GM12878 (cell line): ENCODE data around the gene CLEC3A. TPM values are rescaled to one million over a fixed set of nuclear protein-coding genes. Genes with fewer than 3 reads are reported as not detected.
"Not testable (repeated sequence)": the region's sequence is repeated elsewhere in the genome, so short reads cannot be mapped to it uniquely, and the experiment has no call there.

Experiments
- ATAC-seq: fragments of 200-7000 bp; cut with Tn5 transposase; 3 replicates; pipeline ENCODE4 v1.9.1; 2020; ENCODE audit warnings: mild to moderate bottlenecking, moderate library complexity
- BruUV-seq: library from RNA; stranded (reverse); fragments of 400-500 nt; replicated peaks from 2 replicates; lab custom pipeline; 2021; lab: Mats Ljungman, UMichigan
- CTCF ChIA-PET: fragments of 300-600 bp; sonication (Branson Sonifier 250); formaldehyde crosslinking; extraction: SDS; loops from one replicate; lab custom pipeline; 2021; ENCODE audit warnings: inconsistent platforms; lab: Yijun Ruan, JAX
- POLR2A ChIA-PET: fragments of 350-600 bp; formaldehyde crosslinking; extraction: SDS; loops from one replicate; lab custom pipeline; 2021; ENCODE audit warnings: inconsistent platforms; lab: Charles Lee
- RAD21 ChIA-PET: fragments of 300-600 bp; sonication (Branson Sonifier 250); formaldehyde crosslinking; loops from one replicate; lab custom pipeline; 2023; ENCODE audit warnings: antibody characterized with exemption; ENCODE audit not compliant: unreplicated experiment; lab: Charles Lee
- SMC1A ChIA-PET: fragments of 300-600 bp; sonication (Branson Sonifier 250); formaldehyde crosslinking; loops from one replicate; lab custom pipeline; 2023; ENCODE audit not compliant: unreplicated experiment, uncharacterized antibody; lab: Charles Lee
- DNase-seq: peaks from one replicate; pipeline ENCODE4 v3.0.0-alpha.2; 2011; ENCODE audit warnings: low read depth, low spot score
- FAIRE-seq: peaks from 3 replicates; lab custom pipeline; 2011; peaks lifted over from hg19 to GRCh38; lab: Jason Lieb, UNC
- H2AFZ ChIP-seq: 2 replicates; pipeline ENCODE4 v1.6.0; 2011; ENCODE audit warnings: low read depth, low read length, control low read depth; ENCODE audit not compliant: control insufficient read depth
- H3K27ac ChIP-seq: 2 replicates; pipeline ENCODE4 v1.5.1; 2011; ENCODE audit warnings: control low read depth; ENCODE audit not compliant: control insufficient read depth, insufficient read depth
- H3K27me3 ChIP-seq, 2 experiments: replicated peaks in 1 of 2; 2 replicates each; pipeline versions ENCODE4 v1.6.0 to v1.6.1; 2011; ENCODE audit warnings: low read length in 1 of 2; ENCODE audit not compliant: control insufficient read depth in 2 of 2, insufficient read depth in 2 of 2
- H3K36me3 ChIP-seq, 2 experiments: 2 replicates each; pipeline ENCODE4 v1.5.1; 2011; ENCODE audit warnings: low read length in 1 of 2; ENCODE audit not compliant: control insufficient read depth in 2 of 2, insufficient read depth in 2 of 2
- H3K4me1 ChIP-seq: 2 replicates; pipeline ENCODE4 v1.6.1; 2011; ENCODE audit warnings: mild to moderate bottlenecking, low read length, moderate library complexity, mixed read lengths; ENCODE audit not compliant: control insufficient read depth, insufficient read depth
- H3K4me2 ChIP-seq: 2 replicates; pipeline ENCODE4 v1.6.0; 2011; ENCODE audit warnings: control low read depth; ENCODE audit not compliant: control insufficient read depth, insufficient read depth
- H3K4me3 ChIP-seq: fragments of 200-600 bp; sonication (generic); 2 replicates; pipeline ENCODE4 v1.5.1; 2016
- H3K79me2 ChIP-seq: 2 replicates; pipeline ENCODE4 v1.6.0; 2011; ENCODE audit warnings: low read length; ENCODE audit not compliant: control insufficient read depth, insufficient read depth
- H3K9ac ChIP-seq: 2 replicates; pipeline ENCODE4 v1.8.0; 2011; ENCODE audit warnings: low read length, control low read depth, mixed read lengths; ENCODE audit not compliant: control insufficient read depth, insufficient read depth
- H3K9me3 ChIP-seq: replicated peaks from 3 replicates; pipeline ENCODE4 v1.5.1; 2011; ENCODE audit warnings: mild to moderate bottlenecking, low read length; ENCODE audit not compliant: control insufficient read depth, insufficient read depth
- H4K20me1 ChIP-seq: 2 replicates; pipeline ENCODE4 v1.6.0; 2011; ENCODE audit not compliant: control insufficient read depth, insufficient read depth
- MYB ChIP-seq: fragments of 150-350 bp; IDR thresholded peaks from 2 replicates; pipeline ENCODE4 v1.6.1; 2014; ENCODE audit warnings: mild to moderate bottlenecking, low read depth, low read length, borderline replicate concordance
- WGBS: methylation state at CpG from one replicate; pipeline ENCODE4 v1.1.6; 2016; ENCODE audit warnings: low lambda C conversion rate; ENCODE audit not compliant: insufficient replicate concordance, insufficient coverage; ENCODE audit errors: missing lambda C conversion rate; 5-methylcytosine and 5-hydroxymethylcytosine counted together
- in situ Hi-C: fragments of 300-500 bp; cut with MboI; formaldehyde crosslinking; loops from 9 replicates; pipeline ENCODE4 v1.14.3; 2018; ENCODE audit warnings: mixed read lengths
- intact Hi-C: fragments of 100-400 bp; cut with micrococcal nuclease; formaldehyde crosslinking; loops from one replicate; pipeline ENCODE4 v1.14.2; 2022; ENCODE audit not compliant: unreplicated experiment
- polyA plus RNA-seq, 11 experiments: library from polyadenylated mRNA; depleted of rRNA in 4 of 11; unstranded in 6 of 11; stranded (reverse) in 5 of 11; fragments of >200 nt; fragmentation: Nextera tagmentation in 4 of 11; fragmentation: Illumina TruSeq in 1 of 11; extraction: Ambion mirVana in 4 of 11; extraction: Trizol in 1 of 11; gene quantifications; 1 replicate in 1 of 11; 2 replicates in 10 of 11; pipeline versions ENCODE4 v1.2.1 to v1.2.3, GENCODE V29; 2011 to 2016; ENCODE audit warnings: inconsistent platforms in 2 of 11, missing spikeins in 2 of 11, low read depth in 1 of 11
- total RNA-seq, 4 experiments: library from RNA; depleted of rRNA in 3 of 4; stranded (reverse); fragments of >200 nt in 3 of 4; fragmentation: Illumina TruSeq in 1 of 4; extraction: Trizol in 1 of 4; gene quantifications; 2 replicates each; pipeline versions ENCODE4 v1.2.1 to v1.2.3, GENCODE V29; 2013 to 2021
- TF ChIP-seq, protein P1 (sequence below): fragments of 450-650 bp; IDR thresholded peaks from 2 replicates; pipeline ENCODE4 v1.6.1; 2017; ENCODE audit warnings: antibody characterized with exemption, mild to moderate bottlenecking, moderate library complexity
- TF ChIP-seq, protein P2 (sequence below), 3 experiments: IDR thresholded peaks in 2 of 3; conservative IDR thresholded peaks in 1 of 3; 2 replicates each; pipeline ENCODE4 v1.5.1; 2011; ENCODE audit warnings: low read depth in 3 of 3, low read length in 3 of 3, mild to moderate bottlenecking in 3 of 3, control low read depth in 2 of 3, moderate library complexity in 2 of 3, inconsistent platforms in 1 of 3, mixed read lengths in 1 of 3; ENCODE audit not compliant: control insufficient read depth in 2 of 3, insufficient read depth in 1 of 3; ENCODE audit errors: extremely low read depth in 1 of 3

The CLEC3A gene
- total and polyA plus RNA-seq, 10 of the 15 experiments (the other 5 are each of a cell fraction or from before 2014, with no cell fraction given) = not detected

DNA sequence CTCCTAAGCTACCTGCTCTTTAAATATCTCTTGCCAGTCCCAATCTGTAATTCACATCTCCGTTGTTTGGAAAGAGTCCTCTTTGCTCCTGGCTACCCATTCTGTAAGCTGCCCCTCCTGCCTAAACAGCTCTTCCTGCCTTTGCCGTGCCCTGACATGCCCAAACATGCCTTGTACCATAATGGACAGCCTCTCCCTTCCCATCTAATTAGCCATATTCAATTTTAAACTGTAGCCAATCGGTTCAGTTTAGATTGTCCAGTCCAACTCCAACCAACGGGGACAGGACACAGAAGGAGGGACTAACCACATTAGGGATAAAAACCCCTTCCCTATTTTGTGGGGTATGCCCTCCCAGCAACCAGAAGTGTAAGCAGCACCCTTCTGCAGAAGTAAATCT lies 30.6 kb upstream of the CLEC3A start:
- ChIA-PET RAD21 (no interaction called here), CTCF (interaction anchor here (2.9 kb wide), 1 partner anchor 11 kb away, joined by 12 read pairs; no protein-coding TSS in a partner anchor), SMC1A (interaction anchor here (1.2 to 1.3 kb wide), 2 partner anchors 10 to 11 kb away, joined by 4 read pairs; no protein-coding TSS in a partner anchor), POLR2A (no interaction called here)
- 45% methylated on average over 4 of the region's 4 CpGs for WGBS
- peaks cover 2% of the 10 kb centered on the region; the same call in 2 of the 3 replicates for H3K9me3 ChIP-seq
- BruUV-seq = no TSS peak
- intact Hi-C loops = no loop called here
- TF ChIP-seq MYB = no peak
- TF ChIP-seq, protein P1, sequence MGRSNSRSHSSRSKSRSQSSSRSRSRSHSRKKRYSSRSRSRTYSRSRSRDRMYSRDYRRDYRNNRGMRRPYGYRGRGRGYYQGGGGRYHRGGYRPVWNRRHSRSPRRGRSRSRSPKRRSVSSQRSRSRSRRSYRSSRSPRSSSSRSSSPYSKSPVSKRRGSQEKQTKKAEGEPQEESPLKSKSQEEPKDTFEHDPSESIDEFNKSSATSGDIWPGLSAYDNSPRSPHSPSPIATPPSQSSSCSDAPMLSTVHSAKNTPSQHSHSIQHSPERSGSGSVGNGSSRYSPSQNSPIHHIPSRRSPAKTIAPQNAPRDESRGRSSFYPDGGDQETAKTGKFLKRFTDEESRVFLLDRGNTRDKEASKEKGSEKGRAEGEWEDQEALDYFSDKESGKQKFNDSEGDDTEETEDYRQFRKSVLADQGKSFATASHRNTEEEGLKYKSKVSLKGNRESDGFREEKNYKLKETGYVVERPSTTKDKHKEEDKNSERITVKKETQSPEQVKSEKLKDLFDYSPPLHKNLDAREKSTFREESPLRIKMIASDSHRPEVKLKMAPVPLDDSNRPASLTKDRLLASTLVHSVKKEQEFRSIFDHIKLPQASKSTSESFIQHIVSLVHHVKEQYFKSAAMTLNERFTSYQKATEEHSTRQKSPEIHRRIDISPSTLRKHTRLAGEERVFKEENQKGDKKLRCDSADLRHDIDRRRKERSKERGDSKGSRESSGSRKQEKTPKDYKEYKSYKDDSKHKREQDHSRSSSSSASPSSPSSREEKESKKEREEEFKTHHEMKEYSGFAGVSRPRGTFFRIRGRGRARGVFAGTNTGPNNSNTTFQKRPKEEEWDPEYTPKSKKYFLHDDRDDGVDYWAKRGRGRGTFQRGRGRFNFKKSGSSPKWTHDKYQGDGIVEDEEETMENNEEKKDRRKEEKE = no peak
- TF ChIP-seq, protein P2, sequence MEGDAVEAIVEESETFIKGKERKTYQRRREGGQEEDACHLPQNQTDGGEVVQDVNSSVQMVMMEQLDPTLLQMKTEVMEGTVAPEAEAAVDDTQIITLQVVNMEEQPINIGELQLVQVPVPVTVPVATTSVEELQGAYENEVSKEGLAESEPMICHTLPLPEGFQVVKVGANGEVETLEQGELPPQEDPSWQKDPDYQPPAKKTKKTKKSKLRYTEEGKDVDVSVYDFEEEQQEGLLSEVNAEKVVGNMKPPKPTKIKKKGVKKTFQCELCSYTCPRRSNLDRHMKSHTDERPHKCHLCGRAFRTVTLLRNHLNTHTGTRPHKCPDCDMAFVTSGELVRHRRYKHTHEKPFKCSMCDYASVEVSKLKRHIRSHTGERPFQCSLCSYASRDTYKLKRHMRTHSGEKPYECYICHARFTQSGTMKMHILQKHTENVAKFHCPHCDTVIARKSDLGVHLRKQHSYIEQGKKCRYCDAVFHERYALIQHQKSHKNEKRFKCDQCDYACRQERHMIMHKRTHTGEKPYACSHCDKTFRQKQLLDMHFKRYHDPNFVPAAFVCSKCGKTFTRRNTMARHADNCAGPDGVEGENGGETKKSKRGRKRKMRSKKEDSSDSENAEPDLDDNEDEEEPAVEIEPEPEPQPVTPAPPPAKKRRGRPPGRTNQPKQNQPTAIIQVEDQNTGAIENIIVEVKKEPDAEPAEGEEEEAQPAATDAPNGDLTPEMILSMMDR (IDR thresholded peaks at IDR 0.05 in 2 of 3, conservative IDR thresholded peaks at IDR 0.05 in 1 of 3; ENCODE audit: control insufficient read depth in 2 of 3, extremely low read depth in 1 of 3, insufficient read depth in 1 of 3, low read depth in 3 of 3, low read length in 3 of 3) = no peak
- ATAC-seq (no peak), DNase-seq (no peak), FAIRE-seq (no peak)
- H3K36me3 ChIP-seq = no peaks in the 10 kb centered on the region
- no peak overlapping the region for H2AFZ ChIP-seq
- no peak overlapping the region for H3K4me2 ChIP-seq
- no peak overlapping the region for H3K27ac ChIP-seq
- H3K4me3 ChIP-seq = no peak overlapping the region
- H4K20me1 ChIP-seq = no peaks in the 10 kb centered on the region
- no peaks in the 10 kb centered on the region; the same call in 1 of the 2 replicates for H3K4me1 ChIP-seq
- no peaks in the 10 kb centered on the region for H3K79me2 ChIP-seq
- in situ Hi-C loops = no loop called here
- no peak overlapping the region for H3K9ac ChIP-seq
- no peaks in the 10 kb centered on the region for H3K27me3 ChIP-seq

DNA sequence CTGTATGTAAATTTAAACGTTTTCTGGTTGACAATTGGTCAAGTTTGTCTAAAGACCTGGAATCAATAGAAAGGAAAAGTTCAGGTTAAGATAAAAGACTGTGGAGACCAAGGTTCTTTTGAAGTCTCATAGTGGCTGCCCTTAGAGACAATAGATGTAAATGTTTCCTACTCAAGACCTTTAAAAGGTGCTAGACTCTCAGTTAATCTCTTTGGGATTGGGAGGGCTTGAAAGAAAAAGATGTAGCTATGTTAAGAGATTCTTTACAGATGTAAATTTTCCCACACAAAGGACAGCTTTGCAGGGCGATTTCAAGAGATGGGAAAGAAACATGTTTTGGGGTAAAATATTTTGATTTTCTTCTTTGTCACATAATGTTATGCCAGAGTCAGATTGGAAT lies 30.0 kb upstream of the CLEC3A start:
- H3K27ac ChIP-seq, RAD21 ChIA-PET, H3K36me3 ChIP-seq, H3K4me3 ChIP-seq, intact Hi-C loops, H3K9ac ChIP-seq, ATAC-seq, H3K4me1 ChIP-seq, FAIRE-seq, H3K27me3 ChIP-seq, H4K20me1 ChIP-seq, H2AFZ ChIP-seq, BruUV-seq, POLR2A ChIA-PET, H3K4me2 ChIP-seq, H3K79me2 ChIP-seq, DNase-seq, H3K9me3 ChIP-seq, in situ Hi-C loops: not testable (repeated sequence)
- CTCF ChIA-PET = interaction anchor here (0.6 to 2.9 kb wide), 2 partner anchors 10 to 758 kb away, joined by 3 to 12 read pairs; no protein-coding TSS in a partner anchor
- SMC1A ChIA-PET = interaction anchor here (1.3 kb wide), 1 partner anchor 10 kb away, joined by 4 read pairs; no protein-coding TSS in a partner anchor
- WGBS = 0% methylated on average over 2 of the region's 2 CpGs
